ENCODE results near the gene RBP2. TPM values are rescaled to one million over a fixed set of nuclear protein-coding genes. Genes with fewer than 3 reads are reported as not detected.

The RBP2 gene
- total RNA-seq, 6 experiments from 2014 or later = not detected

DNA sequence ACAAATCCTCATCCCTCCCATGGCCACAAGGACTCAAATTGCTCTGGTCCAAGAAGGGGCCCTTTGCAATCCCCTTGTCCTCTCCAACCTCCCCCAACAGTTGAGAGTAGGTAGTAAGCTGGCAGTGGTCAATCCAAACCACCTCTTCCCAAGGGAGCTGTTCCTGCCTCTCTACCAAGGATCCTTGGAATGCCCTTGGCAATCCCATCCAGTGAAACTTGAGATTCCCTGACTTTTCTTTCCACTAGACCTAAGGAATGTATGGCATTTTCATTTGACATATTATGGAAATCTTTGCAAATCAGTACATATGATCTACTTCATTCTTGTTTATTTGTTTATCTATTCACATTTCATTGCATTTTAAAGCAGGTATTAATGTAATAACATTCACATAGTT is 4.8 kb upstream of the RBP2 start:
- TF ChIP-seq CTCF (IDR thresholded peaks at IDR 0.05) = no peak
- Mint-ChIP-seq H3K36me3 (ENCODE audit: low read depth) (no peaks in the 10 kb centered on the region), H3K4me1 (ENCODE audit: low read depth) (no peaks in the 10 kb centered on the region), H3K9me3 (peaks cover 3% of the 10 kb centered on the region; the same call in 1 of the 2 replicates), H3K4me3 (no peak overlapping the region), H3K27ac (no peak overlapping the region), H3K27me3 (ENCODE audit: insufficient read depth) (no peaks in the 10 kb centered on the region)
- DNase-seq = no peak

DNA sequence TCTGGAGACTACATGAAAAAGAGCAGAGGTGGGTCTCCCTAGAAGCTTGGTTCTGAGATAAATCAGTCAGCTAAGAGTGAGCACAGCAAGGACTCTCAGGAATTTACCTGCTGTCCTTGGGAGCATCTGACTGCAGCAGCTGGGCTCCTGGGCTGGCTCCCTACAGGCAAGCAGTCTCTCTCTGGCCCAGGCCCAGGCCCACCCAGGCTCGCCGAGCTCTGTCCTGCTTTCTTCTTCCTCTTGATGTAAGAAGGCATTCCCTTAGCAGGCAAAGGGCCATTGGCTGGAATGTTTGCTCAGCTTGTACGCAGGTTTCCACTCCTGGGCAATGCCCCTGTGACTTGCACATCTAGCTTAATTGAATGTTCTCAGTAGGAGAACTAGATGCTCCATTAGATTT is 4.3 kb upstream of the RBP2 start:
- Mint-ChIP-seq H3K4me1 (ENCODE audit: low read depth) (no peaks in the 10 kb centered on the region), H3K9me3 (peaks cover 7% of the 10 kb centered on the region; the same call in 1 of the 2 replicates)
- no peak for TF ChIP-seq CTCF (IDR thresholded peaks at IDR 0.05)

DNA sequence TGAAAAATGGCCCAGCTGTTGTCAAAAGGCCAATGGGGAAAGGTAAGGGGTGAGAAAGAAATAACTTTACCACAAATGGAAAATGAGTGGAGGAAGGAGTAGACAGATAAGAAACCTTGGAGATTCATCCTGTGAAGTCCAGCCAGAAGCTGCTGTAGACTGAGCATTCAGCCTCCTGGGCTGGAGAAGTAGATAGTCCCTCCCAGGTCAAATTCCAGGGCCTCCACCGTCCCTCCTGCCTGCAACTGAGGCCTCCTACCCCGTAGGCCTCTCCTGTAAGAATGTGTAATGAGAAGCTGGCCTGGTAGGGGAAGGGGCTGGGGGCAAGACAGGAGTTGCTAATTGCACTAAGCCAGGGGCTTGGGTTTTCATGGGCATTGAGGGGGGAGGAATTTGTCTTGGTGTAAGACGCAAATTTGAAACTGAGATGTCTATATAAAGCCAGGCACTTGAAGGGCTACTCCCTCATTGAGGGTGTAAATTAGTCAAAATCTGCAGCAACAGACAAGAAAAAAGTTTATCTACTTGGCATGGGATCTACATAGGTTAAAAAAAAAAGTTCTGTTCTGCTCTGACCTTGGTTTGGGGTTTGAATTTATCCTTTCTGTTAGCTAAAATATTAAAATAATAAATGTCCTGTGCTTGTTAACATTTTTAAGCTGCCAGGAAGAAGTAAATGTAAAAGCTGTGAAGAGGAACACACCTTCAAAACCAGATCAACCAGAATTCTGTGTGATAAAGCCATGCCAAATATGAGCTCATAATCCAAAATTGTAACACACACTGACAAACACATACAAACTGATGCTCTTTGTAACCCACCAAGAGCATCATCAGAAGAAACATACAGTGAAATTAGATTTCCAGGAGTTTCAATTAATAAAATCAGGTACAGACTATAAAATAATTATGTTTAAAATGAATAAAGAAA is 1.7 kb upstream of the RBP2 start:
- H3K4me1 Mint-ChIP-seq (ENCODE audit: low read depth) = no peaks in the 10 kb centered on the region
- no peak overlapping the region for H3K4me3 Mint-ChIP-seq
- TF ChIP-seq CTCF (IDR thresholded peaks at IDR 0.05) = no peak
- H3K9me3 Mint-ChIP-seq = peaks cover 20% of the 10 kb centered on the region
- no peak overlapping the region for H3K27ac Mint-ChIP-seq
- no peak for DNase-seq
- H3K36me3 Mint-ChIP-seq (ENCODE audit: low read depth) = no peaks in the 10 kb centered on the region
- no peaks in the 10 kb centered on the region for H3K27me3 Mint-ChIP-seq (ENCODE audit: insufficient read depth)

More for the DNA sequence above, 4.3 kb upstream of the RBP2 start:
- no peak overlapping the region for H3K4me3 Mint-ChIP-seq
- no peaks in the 10 kb centered on the region for H3K36me3 Mint-ChIP-seq (ENCODE audit: low read depth)
- DNase-seq = no peak
- H3K27ac Mint-ChIP-seq = no peak overlapping the region
- no peaks in the 10 kb centered on the region for H3K27me3 Mint-ChIP-seq (ENCODE audit: insufficient read depth)

DNA sequence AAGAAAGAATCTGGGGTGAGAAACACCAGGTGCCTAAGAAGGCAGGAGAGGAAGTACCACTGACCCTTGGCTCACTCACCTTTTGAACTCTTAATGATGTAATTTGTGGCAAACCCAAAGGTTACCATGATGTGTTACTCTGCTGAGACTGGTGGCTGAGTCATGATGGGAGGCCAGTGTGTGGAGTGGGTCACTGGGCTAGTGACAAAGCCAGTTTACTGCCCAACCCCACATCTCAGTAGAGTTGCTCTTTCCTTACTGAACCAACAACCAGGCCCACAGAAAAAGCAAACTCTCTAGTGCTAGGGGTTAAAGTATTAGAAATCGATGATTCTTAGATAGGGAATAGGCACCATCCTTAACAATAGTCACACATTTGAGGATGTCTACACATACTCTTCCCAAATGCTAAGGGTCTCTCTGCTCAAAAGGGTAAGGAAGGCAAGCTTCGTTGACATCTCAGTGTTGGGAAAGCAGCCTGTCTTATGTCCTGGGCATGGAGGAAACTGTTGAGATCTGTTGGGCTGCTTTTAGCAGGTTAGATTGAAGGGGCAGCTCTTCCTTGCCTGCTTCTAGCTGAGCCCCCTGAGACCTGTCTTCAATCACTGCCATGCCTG is 3.1 kb downstream of the RBP2 start:
- Mint-ChIP-seq H3K27me3 (ENCODE audit: insufficient read depth) (no peaks in the 10 kb centered on the region), H3K4me1 (ENCODE audit: low read depth) (no peaks in the 10 kb centered on the region), H3K9me3 (peaks cover 27% of the 10 kb centered on the region), H3K27ac (no peak overlapping the region), H3K36me3 (ENCODE audit: low read depth) (no peaks in the 10 kb centered on the region), H3K4me3 (no peak overlapping the region)
- TF ChIP-seq CTCF (IDR thresholded peaks at IDR 0.05) = no peak
- no peak for DNase-seq

GRCh38 chr3:139472380-139473010 is 3.8 kb downstream of the RBP2 start:
- Mint-ChIP-seq H3K4me3 (no peak overlapping the region), H3K36me3 (ENCODE audit: low read depth) (no peaks in the 10 kb centered on the region), H3K9me3 (peaks cover 27% of the 10 kb centered on the region), H3K27me3 (ENCODE audit: insufficient read depth) (no peaks in the 10 kb centered on the region), H3K4me1 (ENCODE audit: low read depth) (no peaks in the 10 kb centered on the region), H3K27ac (no peak overlapping the region)
- no peak for TF ChIP-seq CTCF (IDR thresholded peaks at IDR 0.05)
- DNase-seq = no peak

Measured in HFFc6 (cell line).